Stimulated activated CD8-positive, alpha-beta memory T cell treated with anti-CD3 and anti-CD28 coated beads, Interleukin-2, amount 100 ng/mL, for 1 hour (primary cell): ENCODE data around the gene HOXD13.

ENCODE experiments used
- DNase-seq, 2 donors: peaks; one replicate each; pipeline ENCODE4 v3.0.0-alpha.2; 2020; ENCODE audit warnings: low read depth in 2 of 2

Gene HOXD13

GRCh38 chr2:176121190-176122051 lies 28.9 kb downstream of the HOXD13 start:
- no peak for DNase-seq

- DNase-seq = no peak
Measured at GRCh38 chr2:176122052-176122682, 29.6 kb downstream of the HOXD13 start.

GRCh38 chr2:176122683-176123410 lies 30.3 kb downstream of the HOXD13 start, which contains the start of gene HOXD9:
TSS of gene HOXD9 (plus strand) at chr2:176122719. CDS start at chr2:176122769, 50 bp downstream.
- no peak for DNase-seq

GRCh38 chr2:176123411-176124109 lies 31.0 kb downstream of the HOXD13 start:
- DNase-seq = no peak

GRCh38 chr2:176124110-176124946 lies 31.8 kb downstream of the HOXD13 start:
- DNase-seq = no peak

- DNase-seq = no peak
Measured at GRCh38 chr2:176124947-176125771, 32.6 kb downstream of the HOXD13 start.

- DNase-seq = no peak
Measured at GRCh38 chr2:176125772-176126054, 33.2 kb downstream of the HOXD13 start.

- peak; percentile 43 to 57 for DNase-seq
Measured at GRCh38 chr2:176126929-176127773, 34.6 kb downstream of the HOXD13 start.

- DNase-seq = no peak
Measured at GRCh38 chr2:176127774-176128072, 35.2 kb downstream of the HOXD13 start.

- DNase-seq = no peak
Measured at GRCh38 chr2:176128172-176128981, 35.9 kb downstream of the HOXD13 start.

GRCh38 chr2:176128982-176129796 lies 36.7 kb downstream of the HOXD13 start, which contains the start of gene HOXD8:
TSS of gene HOXD8 (plus strand) at chr2:176129705. CDS start at chr2:176130367, 662 bp downstream.
- no peak for DNase-seq

GRCh38 chr2:176129813-176130146 lies 37.3 kb downstream of the HOXD13 start:
- no peak for DNase-seq

GRCh38 chr2:176130147-176130956 lies 37.8 kb downstream of the HOXD13 start:
- DNase-seq = no peak

- no peak for DNase-seq
Measured at GRCh38 chr2:176130957-176131847, 38.7 kb downstream of the HOXD13 start.

- DNase-seq = no peak
Measured at GRCh38 chr2:176131848-176132158, 39.3 kb downstream of the HOXD13 start.
